Adrenal gland (tissue), 12 donors: ENCODE measurements around the gene DDC. TPM values are rescaled to one million over a fixed set of nuclear protein-coding genes. Genes with fewer than 3 reads are reported as not detected.

Experiments used
- DNase-seq, 7 donors: peaks; one replicate each; pipeline ENCODE4 v3.0.0-alpha.2; 2019 to 2020
- H3K27ac ChIP-seq, 5 donors: fragments of 200-600 bp; sonication (generic) in 4 of 5; 1 replicate in 3 of 5; 2 replicates in 2 of 5; pipeline versions ENCODE4 v1.5.1 to v1.8.0; 2016 to 2020; ENCODE audit warnings: mild to moderate bottlenecking in 1 of 5
- H3K27me3 ChIP-seq: fragments of 200-600 bp; 2 replicates; pipeline ENCODE4 v1.8.0; 2021
- H3K36me3 ChIP-seq, 2 donors: fragments of 200-600 bp; replicated peaks in 1 of 2; 1 replicate in 1 of 2; 2 replicates in 1 of 2; pipeline versions ENCODE4 v1.5.1 to v1.8.0; 2018 to 2022
- H3K4me1 ChIP-seq, 2 donors: fragments of 200-600 bp; replicated peaks in 1 of 2; 1 replicate in 1 of 2; 2 replicates in 1 of 2; pipeline versions ENCODE4 v1.5.1 to v1.8.0; 2018 to 2021
- H3K4me3 ChIP-seq, 4 donors: fragments of 200-600 bp; sonication (generic) in 3 of 4; one replicate each; pipeline ENCODE4 v1.5.1; 2016 to 2018
- H3K9me3 ChIP-seq, 3 donors: fragments of 200-600 bp; sonication (generic) in 1 of 3; replicated peaks in 1 of 3; 1 replicate in 2 of 3; 2 replicates in 1 of 3; pipeline versions ENCODE4 v1.5.1 to v1.8.0; 2016 to 2021
- CTCF ChIP-seq, 6 experiments: fragments of 450-650 bp in 4 of 6; fragments of 200-600 bp in 2 of 6; sonication (generic) in 1 of 6; IDR thresholded peaks; 1 replicate in 5 of 6; 2 replicates in 1 of 6; pipeline versions ENCODE4 v1.5.1 to v1.8.0; 2016 to 2021; ENCODE audit warnings: antibody characterized with exemption in 6 of 6, mild to moderate bottlenecking in 2 of 6, moderate library complexity in 1 of 6
- POLR2A ChIP-seq, 2 donors: fragments of 450-650 bp; IDR thresholded peaks; one replicate each; pipeline ENCODE4 v1.6.1; 2017; ENCODE audit warnings: antibody characterized with exemption in 2 of 2, mild to moderate bottlenecking in 2 of 2, moderate library complexity in 1 of 2
- WGBS, 4 donors: extraction: QIAGEN DNeasy Blood & Tissue Kit in 2 of 4; methylation state at CpG; one replicate each; pipeline versions ENCODE4 v1.1.5 to v1.1.7; 2013 to 2017; 5-methylcytosine and 5-hydroxymethylcytosine counted together
- intact Hi-C, 2 donors: fragments of 100-400 bp; cut with DNase I; formaldehyde crosslinking; loops; one replicate each; pipeline versions ENCODE4 v1.14.1 to v1.15.0; 2022 to 2023
- polyA plus RNA-seq, 3 donors: library from polyadenylated mRNA; stranded (reverse); fragments of 200-250 nt in 2 of 3; fragments of 350-450 nt in 1 of 3; fragmentation: Illumina TruSeq in 1 of 3; extraction: RNeasy Lipid Tissue Mini Kit (QIAGEN cat#74804) in 1 of 3; gene quantifications; one replicate each; pipeline ENCODE4 v1.2.3, GENCODE V29; 2013 to 2014
- total RNA-seq, 9 donors: library from RNA; depleted of rRNA in 4 of 9; stranded (reverse); fragments of >200 nt in 4 of 9; fragments of 120-200 nt in 1 of 9; fragmentation: NEBNext Ultra II Directional in 1 of 9; extraction: Animal tissue kit (Norgen Biotek cat#: 25700) in 1 of 9; gene quantifications; one replicate each; pipeline versions ENCODE4 v1.1.0 to v1.2.4, GENCODE V29; 2013 to 2023
- donor health status: healthy with polysubstance abuse.
- donor health status: Bipolar disorder and iron deficiency.
- donor health status: DM: yes; HTN: yes; CAD: no.
- donor health status: DM: no; HTN: no; CAD: no.
- donor health status: DM: no; HTN: no; CAD: no.
- donor health status: DM: yes; HTN: yes; CAD: no.

DDC gene
- total and polyA plus RNA-seq, 12 donors = 0.58 to 52.7 (median 15.4) TPM

GRCh38 chr7:50603287-50603686 is 38.1 kb upstream of the DDC start:
- 83 to 91% (median 89%) methylated on average over 7 of the region's 7 CpGs for WGBS, 4 donors
- peaks cover 0 to 11% of the 10 kb centered on the region in 2 donors for H3K4me1 ChIP-seq
- H3K27me3 ChIP-seq = no peaks in the 10 kb centered on the region
- no peak for DNase-seq
- no peak overlapping the region for H3K27ac ChIP-seq
- H3K4me3 ChIP-seq = no peak overlapping the region
- peaks cover 0 to 39% of the 10 kb centered on the region in 2 donors for H3K36me3 ChIP-seq
- intact Hi-C loops = no loop called here
- H3K9me3 ChIP-seq = no peaks in the 10 kb centered on the region
- TF ChIP-seq CTCF (IDR thresholded peaks at IDR 0.05) = no peak
- no peak for TF ChIP-seq POLR2A (IDR thresholded peaks at IDR 0.05)

- Histone ChIP-seq H3K9me3 (no peaks in the 10 kb centered on the region), H3K36me3 (peaks cover 0 to 24% of the 10 kb centered on the region in 2 donors), H3K27ac (no peak overlapping the region), H3K4me1 (peaks cover 0 to 15% of the 10 kb centered on the region in 2 donors), H3K4me3 (no peak overlapping the region), H3K27me3 (no peaks in the 10 kb centered on the region)
- intact Hi-C loops = no loop called here
- TF ChIP-seq CTCF (IDR thresholded peaks at IDR 0.05) = no peak
- no peak for TF ChIP-seq POLR2A (IDR thresholded peaks at IDR 0.05)
- WGBS, 4 donors = 90 to 95% (median 91%) methylated on average over 12 of the region's 12 CpGs
- no peak for DNase-seq
These were observed 34.2 kb upstream of the DDC start for GRCh38 chr7:50599385-50599784.

GRCh38 chr7:50598460-50599343 is 33.5 kb upstream of the DDC start:
- H3K36me3 ChIP-seq = peaks cover 0 to 22% of the 10 kb centered on the region in 2 donors
- H3K4me1 ChIP-seq = peaks cover 0 to 15% of the 10 kb centered on the region in 2 donors
- no peak overlapping the region for H3K27ac ChIP-seq
- H3K4me3 ChIP-seq = no peak overlapping the region
- peak in 1 of 7 donors; percentile 54 for DNase-seq
- no peaks in the 10 kb centered on the region for H3K27me3 ChIP-seq
- intact Hi-C loops = no loop called here
- no peaks in the 10 kb centered on the region for H3K9me3 ChIP-seq
- WGBS, 4 donors = 75 to 81% (median 78%) methylated on average over 18 of the region's 18 CpGs
- no peak for TF ChIP-seq POLR2A (IDR thresholded peaks at IDR 0.05)

GRCh38 chr7:50596484-50596883 is 31.3 kb upstream of the DDC start:
- WGBS, 4 donors = 86 to 88% (median 86%) methylated on average over 4 of the region's 4 CpGs
- Histone ChIP-seq H3K4me3 (no peak overlapping the region), H3K9me3 (no peaks in the 10 kb centered on the region), H3K27me3 (no peaks in the 10 kb centered on the region), H3K4me1 (peaks cover 0 to 15% of the 10 kb centered on the region in 2 donors), H3K36me3 (peaks cover 0 to 26% of the 10 kb centered on the region in 2 donors), H3K27ac (no peak overlapping the region)
- intact Hi-C loops = no loop called here
- no peak for TF ChIP-seq POLR2A (IDR thresholded peaks at IDR 0.05)
- TF ChIP-seq CTCF (IDR thresholded peaks at IDR 0.05) = no peak
- DNase-seq = no peak
